Adrenal gland (tissue), 5 donors: ENCODE measurements around the gene TEKT3.

Source experiments
- CTCF ChIP-seq, 6 experiments: fragments of 450-650 bp in 4 of 6; fragments of 200-600 bp in 2 of 6; sonication (generic) in 1 of 6; IDR thresholded peaks; 1 replicate in 5 of 6; 2 replicates in 1 of 6; pipeline versions ENCODE4 v1.5.1 to v1.8.0; 2016 to 2021; ENCODE audit warnings: antibody characterized with exemption in 6 of 6, mild to moderate bottlenecking in 2 of 6, moderate library complexity in 1 of 6
- POLR2A ChIP-seq, 2 donors: fragments of 450-650 bp; IDR thresholded peaks; one replicate each; pipeline ENCODE4 v1.6.1; 2017; ENCODE audit warnings: antibody characterized with exemption in 2 of 2, mild to moderate bottlenecking in 2 of 2, moderate library complexity in 1 of 2
- donor health status: DM: no; HTN: no; CAD: no.

DNA sequence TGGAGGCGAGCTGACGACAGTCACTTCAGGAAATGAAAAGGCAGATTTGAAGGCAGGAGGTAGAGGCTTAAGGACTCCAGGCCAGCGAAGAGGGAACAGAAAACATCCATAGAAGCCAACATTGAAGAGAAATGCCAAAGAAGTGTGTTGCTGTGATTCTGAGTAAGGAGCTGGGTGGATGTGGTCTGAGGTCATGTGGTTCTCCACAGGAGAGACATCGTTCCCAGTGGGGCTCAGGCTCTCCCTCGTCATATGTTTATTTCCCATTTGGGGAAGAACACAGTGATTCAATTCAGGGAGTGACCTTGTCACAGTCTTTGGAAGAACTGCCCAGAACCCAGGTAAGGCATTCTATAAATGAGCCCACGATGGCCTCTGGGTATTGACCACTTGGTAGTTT, 69.7 kb downstream of the TEKT3 start:
- TF ChIP-seq CTCF (IDR thresholded peaks at IDR 0.05) (no peak), POLR2A (IDR thresholded peaks at IDR 0.05) (no peak)
